HG03575 (cell line): ENCODE measurements around the gene CTPS2.
"Not testable (repeated sequence)": the region's sequence is repeated elsewhere in the genome, so short reads cannot be mapped to it uniquely, and the experiment has no call there.

Experiments used
- ATAC-seq: cut with Tn5 transposase; IDR thresholded peaks from one replicate; pipeline ENCODE4 v1.9.1; 2021; ENCODE audit not compliant: unreplicated experiment, insufficient number of reproducible peaks, low FRiP score; ENCODE audit errors: extremely low read depth

Gene CTPS2

DNA sequence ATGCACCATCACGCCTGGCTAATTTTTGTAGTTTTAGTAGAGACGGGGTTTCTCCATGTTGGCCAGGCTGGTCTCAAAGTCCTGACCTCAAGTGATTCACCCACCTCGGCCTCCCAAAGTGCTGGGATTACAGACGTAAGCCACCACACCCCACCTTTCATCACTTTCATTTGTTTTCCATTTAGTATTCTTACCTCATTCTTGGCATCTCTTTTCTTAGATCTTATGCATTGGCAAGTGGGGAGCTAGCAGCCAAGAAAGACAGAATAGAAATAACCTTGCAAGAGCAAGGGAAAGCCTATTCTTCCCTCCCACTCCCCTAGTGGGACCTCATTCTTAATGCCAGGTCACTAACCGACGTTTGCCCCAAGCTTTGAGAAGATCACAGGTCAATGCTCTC, 84.0 kb downstream of the CTPS2 start:
- not testable (repeated sequence) for ATAC-seq

DNA sequence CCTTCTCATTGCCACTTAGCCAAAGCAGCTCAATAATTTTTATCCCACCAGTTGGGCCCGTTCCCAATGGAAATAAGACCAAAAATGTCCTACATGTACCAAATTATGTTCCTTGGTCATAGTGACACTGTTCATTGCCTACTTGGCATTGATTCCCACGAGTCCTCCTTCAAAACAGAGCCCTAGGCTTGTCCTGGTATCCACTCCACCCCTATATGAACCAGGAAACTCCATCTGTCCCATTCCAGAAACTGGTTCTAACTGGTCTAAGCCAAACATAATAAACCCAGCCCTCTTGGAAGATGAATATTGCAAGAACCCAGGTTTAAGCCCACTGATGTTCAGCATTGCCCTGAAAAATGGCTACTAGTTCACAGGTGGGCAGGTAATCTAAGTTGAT, 93.4 kb downstream of the CTPS2 start:
- no peak for ATAC-seq

DNA sequence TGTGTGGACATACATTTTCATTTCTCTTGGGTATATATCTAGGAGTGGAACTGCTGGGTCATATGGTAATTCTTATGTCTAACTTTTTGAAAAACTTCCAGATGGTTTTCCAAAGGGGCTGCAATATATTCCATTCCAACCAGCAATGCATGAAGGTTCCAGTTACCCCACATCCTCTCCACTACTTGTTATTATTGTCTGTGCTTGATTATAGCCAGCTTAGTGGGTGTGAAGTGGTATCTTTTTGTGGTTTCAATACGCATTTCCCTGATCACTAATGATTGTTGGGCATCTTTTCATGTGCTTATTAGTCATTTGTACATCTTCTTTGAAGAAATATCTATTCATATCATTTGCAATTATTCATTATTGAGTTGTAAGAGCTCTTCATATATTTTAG, 94.0 kb downstream of the CTPS2 start:
- no peak for ATAC-seq

DNA sequence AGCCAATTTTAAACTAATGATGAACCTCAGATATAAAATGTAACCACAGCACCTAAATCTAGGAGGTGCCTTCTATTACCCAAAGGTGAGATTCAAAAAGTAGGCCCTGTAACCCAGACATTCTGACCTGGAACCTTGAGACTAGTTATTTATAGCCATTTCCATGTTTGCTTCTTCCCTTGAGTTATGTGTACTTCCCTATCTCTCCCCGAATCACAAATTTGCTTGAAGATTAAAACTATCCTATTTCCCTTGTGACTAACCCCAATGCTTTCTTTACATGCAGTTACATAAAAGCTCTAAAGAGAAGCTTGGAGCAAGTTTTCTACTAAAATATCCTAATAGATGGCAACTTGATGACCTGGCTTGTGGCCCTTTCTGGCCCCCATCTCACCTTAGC, 95.1 kb downstream of the CTPS2 start:
- no peak for ATAC-seq

DNA sequence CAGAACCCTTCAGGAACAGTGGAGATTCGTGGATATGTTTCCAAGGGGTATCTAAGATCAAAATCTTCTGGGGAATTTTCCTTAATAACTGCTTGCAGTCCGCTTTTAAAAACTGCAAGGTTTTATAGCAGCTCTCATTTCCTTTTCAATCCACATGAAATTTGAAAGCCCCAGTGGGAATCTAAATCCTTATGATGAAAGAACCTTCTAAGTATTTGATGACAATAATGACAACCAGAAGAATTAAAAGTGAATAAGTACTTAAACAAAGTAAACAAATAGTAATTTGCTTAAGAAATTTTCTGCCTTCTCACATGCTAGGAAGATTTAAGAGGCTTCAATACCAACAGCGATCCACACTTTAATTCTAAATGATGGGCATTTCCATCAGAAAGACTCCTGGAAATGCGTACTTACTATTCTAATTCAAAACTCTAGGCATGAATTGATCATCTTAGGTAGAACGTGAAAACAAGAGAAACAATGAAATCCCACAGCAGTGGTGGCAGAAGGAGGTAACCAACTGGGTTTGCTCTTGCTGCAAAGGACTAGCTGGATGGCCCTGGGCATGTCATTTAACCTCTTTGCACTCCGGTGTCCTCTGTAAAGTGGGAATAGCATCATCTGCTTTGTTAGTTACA, 100.1 kb downstream of the CTPS2 start:
- ATAC-seq = no peak

DNA sequence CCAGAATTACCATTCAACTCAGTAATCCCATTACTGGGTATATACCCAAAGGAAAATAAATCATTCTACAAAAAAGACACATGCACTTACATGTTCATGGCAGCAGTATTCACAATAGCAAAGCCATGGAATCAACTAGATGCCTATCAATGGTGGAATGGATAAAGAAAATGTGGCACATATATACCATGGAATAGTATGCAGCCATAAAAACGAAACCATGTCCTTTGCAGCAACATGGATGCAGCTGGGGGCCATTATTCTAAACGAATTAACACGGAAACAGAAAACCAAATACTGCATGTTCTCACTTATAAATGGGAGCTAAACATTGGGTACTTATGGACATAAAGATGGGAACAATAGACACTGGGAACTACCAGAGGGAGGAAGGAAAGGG, 101.8 kb downstream of the CTPS2 start:
- not testable (repeated sequence) for ATAC-seq

DNA sequence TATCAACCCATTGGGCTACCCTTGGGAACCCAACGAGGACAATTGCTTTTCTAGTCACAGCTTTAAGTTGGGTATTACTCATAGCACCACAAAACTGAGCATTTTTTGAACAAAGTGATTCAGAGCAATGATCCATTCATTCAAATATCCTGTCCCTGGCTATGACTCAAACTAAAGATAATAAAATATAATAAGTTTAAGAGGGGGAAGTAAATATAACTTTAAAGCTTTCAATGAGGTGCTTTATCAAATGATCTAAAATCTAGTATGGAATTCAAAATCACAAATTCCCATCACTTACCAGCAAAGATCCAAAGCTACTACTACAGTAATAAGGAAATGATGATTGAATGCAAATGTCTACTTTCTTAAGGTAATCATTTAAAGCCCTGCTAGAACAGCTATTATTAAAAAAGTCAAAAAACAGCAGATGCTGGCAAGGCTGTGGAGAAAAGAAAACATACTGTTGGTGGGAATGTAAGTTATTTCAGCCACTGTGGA, 102.3 kb downstream of the CTPS2 start:
- no peak for ATAC-seq

DNA sequence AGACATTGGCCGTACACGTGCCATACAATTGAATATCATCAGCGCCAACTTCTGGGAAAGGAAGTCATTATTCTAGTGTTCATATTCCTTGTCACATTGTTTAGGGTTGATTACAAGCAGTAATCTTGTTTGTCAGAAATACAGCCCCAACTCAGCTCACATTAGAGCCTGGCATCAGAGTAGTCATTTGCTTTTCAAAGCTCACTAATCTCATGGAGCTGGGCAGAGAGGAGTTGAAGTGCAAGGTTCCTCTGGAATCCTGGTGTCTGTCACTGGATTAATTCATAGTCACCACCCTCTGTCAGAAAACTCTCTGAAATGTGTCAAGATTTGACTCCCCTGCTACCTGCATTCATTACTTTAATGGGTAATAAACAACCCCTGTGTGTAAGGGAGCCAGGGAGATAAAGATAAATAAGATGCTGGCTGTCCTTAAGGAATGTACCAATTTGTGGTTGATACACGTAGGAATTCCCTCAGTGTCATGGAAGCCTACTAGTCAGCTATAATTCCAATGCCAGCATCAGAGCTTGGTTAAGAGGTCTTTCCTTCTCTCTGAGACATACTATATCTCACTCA, 106.2 kb downstream of the CTPS2 start:
- ATAC-seq = no peak

DNA sequence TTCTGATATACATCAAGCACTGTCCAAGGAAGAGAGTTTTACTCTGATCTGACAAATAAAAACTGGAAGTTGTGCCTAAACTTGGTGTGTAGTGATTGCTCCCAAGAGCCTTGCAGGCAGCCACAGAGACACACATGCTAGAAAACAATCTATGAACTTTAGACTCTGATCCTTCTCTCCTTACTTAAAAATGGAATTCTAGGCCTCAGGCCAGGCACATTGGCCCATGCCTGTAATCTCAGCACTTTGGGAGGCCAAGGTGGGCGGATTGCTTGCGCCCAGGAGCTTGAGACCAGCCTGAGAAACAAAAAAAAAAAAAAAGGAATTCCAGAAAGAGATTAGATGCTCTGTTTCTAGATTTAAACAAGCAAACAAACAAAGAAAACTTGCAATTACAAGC, 108.1 kb downstream of the CTPS2 start:
- ATAC-seq = no peak

DNA sequence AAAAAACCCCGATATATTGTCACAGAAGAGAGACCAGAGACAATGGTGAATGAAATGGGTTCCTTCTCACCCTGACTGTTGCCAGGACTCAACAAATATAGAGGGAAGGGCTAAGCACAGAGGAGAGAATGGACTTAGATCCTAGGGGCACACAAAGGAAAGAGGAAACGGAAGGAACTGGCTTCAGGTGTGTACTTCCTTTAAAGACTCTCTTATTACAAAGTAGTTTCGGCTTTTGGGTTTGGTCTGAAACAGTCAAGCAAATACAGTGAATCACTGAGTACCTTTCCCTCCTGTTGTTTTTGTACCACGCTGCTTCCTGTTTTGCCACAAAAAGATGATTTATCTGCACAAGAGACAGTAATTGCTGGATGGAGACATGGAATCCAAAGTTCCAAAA, 108.6 kb downstream of the CTPS2 start:
- ATAC-seq = no peak

DNA sequence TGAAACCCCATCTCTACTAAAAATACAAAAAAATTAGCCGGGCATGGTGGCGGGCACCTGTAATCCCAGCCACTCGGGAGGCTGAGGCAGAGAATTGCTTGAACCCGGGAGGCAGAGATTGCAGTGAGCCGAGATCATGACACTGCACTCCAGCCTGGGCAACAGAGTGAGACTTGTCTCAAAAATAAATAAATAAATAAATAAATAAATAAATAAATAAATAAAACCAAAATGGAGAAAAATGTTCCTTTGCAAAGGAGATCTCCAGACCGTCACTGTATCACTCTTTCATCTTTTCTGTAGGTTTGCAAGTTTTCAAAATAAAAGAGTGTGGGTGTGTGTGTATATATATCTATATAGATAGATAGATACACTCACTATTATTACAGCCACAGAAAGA, 109.2 kb downstream of the CTPS2 start:
- ATAC-seq = not testable (repeated sequence)

DNA sequence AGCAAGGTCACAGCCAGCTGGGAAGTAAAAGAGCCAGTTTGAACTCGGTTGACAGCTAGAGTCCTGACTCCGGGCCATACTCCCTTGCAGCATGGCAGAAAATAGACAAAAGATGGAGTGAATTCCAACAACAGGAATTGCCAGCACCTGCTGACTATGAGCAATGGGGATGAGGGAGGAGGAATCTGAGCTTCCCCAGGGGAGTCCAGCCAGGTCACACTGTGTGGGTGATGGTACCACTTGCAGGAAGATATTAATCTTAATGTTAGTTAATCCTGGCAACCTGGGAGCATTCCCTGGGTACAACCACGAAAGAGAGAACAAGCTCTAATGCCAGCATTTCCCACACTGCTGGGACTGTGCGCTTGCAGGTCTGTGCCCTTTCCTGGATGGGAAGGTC, 110.6 kb downstream of the CTPS2 start:
- no peak for ATAC-seq

DNA sequence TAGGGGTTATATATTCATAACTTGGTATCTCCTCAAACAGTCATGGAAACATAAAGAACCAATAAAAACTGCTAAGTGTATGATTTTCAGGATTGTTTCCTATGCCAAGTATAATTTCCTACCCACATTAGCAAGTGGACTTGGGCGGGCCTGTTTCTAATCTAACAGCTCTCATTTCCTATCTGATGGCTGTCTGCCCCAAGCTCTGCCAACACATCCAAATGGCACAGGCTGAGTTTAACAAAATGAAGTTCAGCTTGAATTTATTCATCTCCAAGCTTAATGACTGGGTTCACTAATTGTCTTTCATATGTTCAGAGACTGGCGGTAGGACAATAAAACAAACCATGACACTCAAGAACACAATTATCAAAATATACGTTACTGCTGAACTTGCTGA, 118.0 kb downstream of the CTPS2 start:
- no peak for ATAC-seq

DNA sequence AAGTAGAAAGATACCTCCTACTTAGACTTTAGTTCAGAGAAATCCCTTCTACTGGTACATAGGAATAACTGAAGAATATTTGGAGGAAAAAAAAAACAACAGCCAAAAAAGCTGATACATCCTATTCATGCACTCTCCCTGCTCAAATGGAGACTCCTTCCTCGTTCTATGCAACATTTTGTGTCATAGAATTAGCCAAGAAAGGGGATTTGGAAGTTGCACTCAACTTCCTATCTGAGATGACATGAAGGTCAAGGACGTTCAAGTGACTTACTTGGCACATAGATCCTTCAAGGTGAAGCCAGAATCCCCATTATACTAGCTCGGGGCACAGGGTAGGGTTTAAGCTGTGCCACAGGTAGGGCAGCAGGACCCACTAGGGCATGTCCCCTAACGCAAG, 118.7 kb downstream of the CTPS2 start:
- no peak for ATAC-seq

DNA sequence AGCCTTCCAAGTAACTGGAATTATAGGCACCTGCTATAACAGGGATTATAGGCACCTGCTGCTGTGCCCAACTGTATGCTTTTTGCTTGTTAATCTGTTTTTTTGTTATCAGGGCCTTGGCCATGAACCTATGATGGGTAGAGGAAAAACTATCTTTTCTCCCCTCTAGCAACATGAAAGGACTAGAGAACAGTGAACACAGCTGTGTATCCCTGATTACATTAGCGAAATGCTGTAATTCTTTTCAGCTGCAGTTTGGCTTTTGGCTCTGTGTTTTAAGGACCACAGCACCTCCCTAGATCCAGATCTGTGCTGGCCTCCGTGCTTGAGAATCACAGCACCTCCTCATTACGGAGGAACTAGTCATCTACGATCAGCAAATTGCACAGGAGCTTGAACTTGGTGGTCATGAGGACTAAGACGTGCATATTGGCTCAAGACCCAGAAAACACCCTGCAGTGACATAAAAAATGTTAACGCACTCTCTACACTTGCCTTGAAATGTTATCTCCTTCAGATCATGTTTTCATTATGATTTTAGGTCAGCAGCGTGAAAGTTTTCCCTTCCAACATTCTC, 120.2 kb downstream of the CTPS2 start:
- ATAC-seq = no peak

DNA sequence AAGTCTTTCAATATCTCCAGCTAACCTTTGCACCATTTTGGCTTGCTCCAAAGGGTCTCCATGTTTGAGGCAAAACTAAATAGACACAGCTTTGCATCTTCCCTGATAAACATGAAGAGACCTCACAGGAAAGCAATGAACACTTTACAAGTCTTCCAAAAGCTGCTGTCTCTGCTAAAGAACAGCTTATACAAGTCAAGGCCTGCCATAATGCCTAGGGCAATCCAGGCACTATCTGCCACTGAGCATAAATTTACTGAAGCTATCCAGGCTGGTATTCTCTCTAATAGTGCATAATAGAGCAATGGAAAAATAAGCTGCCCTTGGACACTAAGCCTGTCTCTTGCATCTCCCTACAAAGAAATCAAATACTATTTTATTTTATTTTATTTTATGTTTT, 122.6 kb downstream of the CTPS2 start:
- ATAC-seq = no peak

DNA sequence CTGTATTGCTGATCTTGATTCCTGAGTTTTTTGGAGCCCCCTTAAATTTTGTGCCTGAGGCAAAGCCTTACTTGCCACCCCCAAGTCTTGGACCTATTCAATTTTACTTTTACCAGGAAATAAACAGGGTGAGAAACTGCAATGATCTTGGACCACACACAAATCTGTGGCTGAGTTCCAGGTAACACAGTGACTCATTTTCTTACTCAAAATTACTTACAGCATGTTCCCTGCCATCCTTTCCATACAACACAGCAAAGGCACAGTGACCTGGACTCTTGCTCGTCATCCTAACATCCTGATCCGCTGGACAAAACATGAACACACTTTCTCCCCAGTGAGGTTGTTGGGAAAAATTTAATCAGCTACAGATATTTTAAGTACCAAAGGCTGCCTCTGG, 123.3 kb downstream of the CTPS2 start:
- ATAC-seq = no peak

DNA sequence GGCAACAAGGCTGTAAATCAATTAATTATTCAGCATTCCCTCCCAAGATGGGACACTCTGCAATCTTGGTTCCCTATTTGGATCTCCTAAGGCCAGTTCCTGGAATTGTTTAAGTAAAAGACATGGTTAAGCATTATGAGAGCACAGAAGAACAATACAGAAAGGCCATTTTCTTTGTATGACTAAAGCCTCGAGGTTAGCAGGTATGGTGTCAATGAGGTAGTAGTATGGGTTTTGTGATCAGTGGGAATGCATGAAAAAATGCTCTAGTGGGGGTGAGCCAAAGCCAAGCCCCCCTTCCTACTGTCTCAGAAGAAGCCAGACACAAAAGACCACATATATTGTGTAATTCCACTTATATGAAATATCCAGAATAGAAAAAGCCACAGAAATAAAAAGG, 124.2 kb downstream of the CTPS2 start:
- ATAC-seq = no peak

DNA sequence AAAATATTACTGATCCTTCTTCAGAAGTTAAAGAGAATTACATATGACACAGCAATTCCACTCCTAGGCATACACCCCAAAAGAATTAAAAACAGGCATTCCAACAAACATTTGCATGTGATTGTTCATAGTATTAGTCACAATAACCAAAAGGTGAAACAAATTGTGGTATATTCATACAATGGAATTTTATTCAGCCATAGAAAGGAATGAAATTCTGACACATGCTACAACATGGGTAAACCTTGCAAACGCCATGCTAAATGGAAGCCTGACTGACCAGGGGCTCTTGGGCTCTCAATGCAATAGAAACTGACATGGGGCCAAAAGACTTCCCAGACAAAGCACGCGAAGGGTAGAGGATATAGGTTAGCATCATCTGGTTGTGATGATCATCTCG, 124.6 kb downstream of the CTPS2 start:
- ATAC-seq = no peak

DNA sequence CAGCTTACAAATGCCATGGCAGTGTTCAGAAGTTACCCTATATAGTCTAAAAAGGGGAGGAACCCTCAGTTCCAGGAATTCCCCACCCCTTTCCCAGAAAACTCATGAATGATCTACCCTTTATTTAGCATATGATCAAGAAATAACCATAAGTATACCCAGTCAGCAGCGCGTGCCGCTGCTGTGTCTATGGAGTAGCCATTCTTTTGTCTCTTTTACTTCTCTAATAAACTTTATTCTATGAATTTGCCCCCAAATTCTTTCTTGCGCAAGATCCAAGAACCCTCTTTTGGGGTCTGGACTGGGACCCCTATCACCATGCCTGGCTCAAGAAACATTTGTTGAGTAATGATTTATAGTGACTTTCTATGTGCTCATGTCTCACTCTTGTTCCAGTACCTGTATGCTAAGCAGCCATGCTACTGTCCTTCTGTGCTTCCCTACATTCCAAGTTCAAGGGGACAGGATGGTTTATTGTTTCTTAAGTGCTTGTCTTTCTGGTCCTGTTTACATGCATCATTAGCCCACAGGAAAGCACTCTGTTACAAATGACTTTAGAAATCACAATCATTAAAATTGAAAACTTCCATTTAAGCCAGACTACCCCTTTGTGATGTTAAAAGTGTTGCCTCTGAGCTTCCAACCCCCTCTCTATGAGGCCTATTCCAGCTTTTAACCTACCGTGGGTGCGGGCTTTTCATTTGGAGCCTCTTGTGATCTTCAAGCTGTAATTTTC, 125.9 kb downstream of the CTPS2 start:
- ATAC-seq = no peak
